GM23338 (cell line): Measurements from ENCODE around the gene PHACTR2.

Experiments
- EZH2 ChIP-seq: fragments of 200-600 bp; sonication (generic); IDR thresholded peaks from one replicate; pipeline ENCODE4 v1.8.0; 2017; ENCODE audit warnings: antibody characterized with exemption, mild to moderate bottlenecking, low read depth; ENCODE audit not compliant: unreplicated experiment
- JUNB ChIP-seq: IDR thresholded peaks from one replicate; pipeline ENCODE4 v1.6.1; 2016; ENCODE audit warnings: antibody characterized with exemption; ENCODE audit not compliant: unreplicated experiment
- TF ChIP-seq, protein P1 (sequence below), 2 experiments: fragments of 200-600 bp in 1 of 2; sonication (generic) in 1 of 2; conservative IDR thresholded peaks; 2 replicates each; pipeline versions ENCODE4 v1.5.1 to v1.6.1; 2016 to 2017; ENCODE audit warnings: antibody characterized with exemption in 2 of 2, low read depth in 2 of 2, mild to moderate bottlenecking in 2 of 2, moderate library complexity in 1 of 2

DNA sequence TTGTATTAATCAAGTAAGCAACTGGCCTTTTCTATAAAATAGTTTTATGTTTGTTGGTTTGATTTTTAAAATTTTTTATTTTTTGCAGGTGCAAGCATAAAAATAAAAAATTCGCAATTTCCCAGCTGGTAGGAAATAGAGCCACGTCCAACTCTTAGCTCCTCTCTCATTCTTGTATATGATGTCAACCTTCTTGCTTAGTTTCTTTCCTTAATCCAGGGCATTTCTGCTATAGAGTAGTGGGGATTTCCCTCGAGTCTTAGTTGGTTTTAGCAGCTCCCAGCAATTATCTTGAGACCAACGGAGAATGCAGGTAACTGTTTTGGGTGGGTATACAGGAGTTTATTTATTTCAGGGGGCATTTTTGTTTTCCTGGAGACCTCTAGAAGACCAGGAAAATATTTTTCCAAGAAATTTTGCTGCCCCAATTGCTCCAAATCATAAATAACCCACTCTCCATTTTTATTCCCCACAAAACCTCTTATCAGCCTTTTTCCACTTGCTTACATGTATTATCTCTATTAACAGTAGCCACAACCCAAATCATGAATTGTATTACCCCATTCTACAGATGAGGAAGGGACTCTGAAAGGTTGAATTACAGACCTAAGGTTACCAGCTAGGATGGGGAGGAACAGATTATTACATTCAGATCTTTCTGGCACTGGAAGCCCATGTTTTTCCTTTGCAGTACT lies 18.4 kb downstream of the PHACTR2 start:
- TF ChIP-seq, protein P1, sequence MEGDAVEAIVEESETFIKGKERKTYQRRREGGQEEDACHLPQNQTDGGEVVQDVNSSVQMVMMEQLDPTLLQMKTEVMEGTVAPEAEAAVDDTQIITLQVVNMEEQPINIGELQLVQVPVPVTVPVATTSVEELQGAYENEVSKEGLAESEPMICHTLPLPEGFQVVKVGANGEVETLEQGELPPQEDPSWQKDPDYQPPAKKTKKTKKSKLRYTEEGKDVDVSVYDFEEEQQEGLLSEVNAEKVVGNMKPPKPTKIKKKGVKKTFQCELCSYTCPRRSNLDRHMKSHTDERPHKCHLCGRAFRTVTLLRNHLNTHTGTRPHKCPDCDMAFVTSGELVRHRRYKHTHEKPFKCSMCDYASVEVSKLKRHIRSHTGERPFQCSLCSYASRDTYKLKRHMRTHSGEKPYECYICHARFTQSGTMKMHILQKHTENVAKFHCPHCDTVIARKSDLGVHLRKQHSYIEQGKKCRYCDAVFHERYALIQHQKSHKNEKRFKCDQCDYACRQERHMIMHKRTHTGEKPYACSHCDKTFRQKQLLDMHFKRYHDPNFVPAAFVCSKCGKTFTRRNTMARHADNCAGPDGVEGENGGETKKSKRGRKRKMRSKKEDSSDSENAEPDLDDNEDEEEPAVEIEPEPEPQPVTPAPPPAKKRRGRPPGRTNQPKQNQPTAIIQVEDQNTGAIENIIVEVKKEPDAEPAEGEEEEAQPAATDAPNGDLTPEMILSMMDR (conservative IDR thresholded peaks at IDR 0.05; ENCODE audit: low read depth in 2 of 2) = no peak
- no peak for TF ChIP-seq JUNB
- no peak for TF ChIP-seq EZH2
